ENCODE data around the gene GNAL. TPM values are rescaled to one million over a fixed set of nuclear protein-coding genes. Genes with fewer than 3 reads are reported as not detected.

GNAL gene
- total RNA-seq, 2 donors from 2014 or later: 4.2 to 14.3 TPM

DNA sequence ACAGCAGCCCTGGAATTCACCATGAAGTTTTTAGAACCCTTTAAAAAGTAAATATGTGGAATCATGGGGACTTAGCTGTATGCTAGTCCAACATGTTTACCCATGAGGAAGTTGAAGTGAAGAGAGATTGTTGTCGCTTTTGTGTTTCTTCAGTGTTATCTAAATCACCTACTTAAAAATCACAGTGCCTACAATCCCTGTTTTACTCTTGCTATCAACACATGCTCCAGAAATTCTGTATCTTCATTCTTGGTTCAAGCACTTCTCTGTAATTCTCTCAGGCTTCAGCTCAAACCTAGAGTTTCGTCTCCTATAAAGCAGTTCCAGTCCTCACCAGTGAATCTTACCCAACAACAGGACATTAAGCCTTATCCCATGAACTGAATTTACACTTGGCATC, 131.6 kb downstream of the GNAL start:
- Histone ChIP-seq H3K4me3 (no peak overlapping the region), H3K9me3 (no peaks in the 10 kb centered on the region), H3K4me1 (replicated peaks) (no peaks in the 10 kb centered on the region), H3K27me3 (replicated peaks; ENCODE audit: insufficient read depth) (no peaks in the 10 kb centered on the region), H3K36me3 (no peaks in the 10 kb centered on the region), H3K27ac (no peak overlapping the region)
- intact Hi-C loops (cut with DNase I): no loop called here
- 73% methylated on average over 2 of the region's 2 CpGs for WGBS
- TF ChIP-seq POLR2A (IDR thresholded peaks at IDR 0.05) (no peak), POLR2AphosphoS5 (IDR thresholded peaks at IDR 0.05) (no peak)
- TF ChIP-seq, protein P1, sequence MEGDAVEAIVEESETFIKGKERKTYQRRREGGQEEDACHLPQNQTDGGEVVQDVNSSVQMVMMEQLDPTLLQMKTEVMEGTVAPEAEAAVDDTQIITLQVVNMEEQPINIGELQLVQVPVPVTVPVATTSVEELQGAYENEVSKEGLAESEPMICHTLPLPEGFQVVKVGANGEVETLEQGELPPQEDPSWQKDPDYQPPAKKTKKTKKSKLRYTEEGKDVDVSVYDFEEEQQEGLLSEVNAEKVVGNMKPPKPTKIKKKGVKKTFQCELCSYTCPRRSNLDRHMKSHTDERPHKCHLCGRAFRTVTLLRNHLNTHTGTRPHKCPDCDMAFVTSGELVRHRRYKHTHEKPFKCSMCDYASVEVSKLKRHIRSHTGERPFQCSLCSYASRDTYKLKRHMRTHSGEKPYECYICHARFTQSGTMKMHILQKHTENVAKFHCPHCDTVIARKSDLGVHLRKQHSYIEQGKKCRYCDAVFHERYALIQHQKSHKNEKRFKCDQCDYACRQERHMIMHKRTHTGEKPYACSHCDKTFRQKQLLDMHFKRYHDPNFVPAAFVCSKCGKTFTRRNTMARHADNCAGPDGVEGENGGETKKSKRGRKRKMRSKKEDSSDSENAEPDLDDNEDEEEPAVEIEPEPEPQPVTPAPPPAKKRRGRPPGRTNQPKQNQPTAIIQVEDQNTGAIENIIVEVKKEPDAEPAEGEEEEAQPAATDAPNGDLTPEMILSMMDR (IDR thresholded peaks at IDR 0.05): no peak
- no peak for DNase-seq (ENCODE audit: low spot score)

DNA sequence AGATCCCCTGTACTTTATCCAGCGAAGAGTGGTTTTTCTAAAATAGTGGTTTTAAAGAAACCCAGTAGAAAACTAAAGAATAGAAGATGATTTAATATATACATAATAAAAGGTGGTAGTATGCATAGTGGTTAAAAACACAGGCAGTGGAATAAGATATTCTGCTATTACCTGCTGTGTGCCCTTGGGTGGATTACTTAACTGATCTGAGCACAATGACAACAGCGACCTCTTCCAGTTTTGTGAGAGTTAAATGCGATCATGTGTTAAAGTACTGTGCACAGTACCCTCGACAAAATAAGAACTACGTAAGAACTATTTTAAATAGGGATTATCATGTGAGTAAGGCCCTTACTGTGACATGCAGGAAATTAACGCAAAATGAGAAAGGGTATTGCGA, 132.1 kb downstream of the GNAL start:
- no peak for DNase-seq (ENCODE audit: low spot score)
- TF ChIP-seq POLR2AphosphoS5 (IDR thresholded peaks at IDR 0.05): no peak
- TF ChIP-seq, protein P1 (IDR thresholded peaks at IDR 0.05): no peak
- TF ChIP-seq POLR2A (IDR thresholded peaks at IDR 0.05): no peak
- Histone ChIP-seq H3K27ac (no peak overlapping the region), H3K27me3 (replicated peaks; ENCODE audit: insufficient read depth) (no peaks in the 10 kb centered on the region), H3K4me3 (no peak overlapping the region), H3K9me3 (no peaks in the 10 kb centered on the region), H3K36me3 (no peaks in the 10 kb centered on the region), H3K4me1 (replicated peaks) (no peaks in the 10 kb centered on the region)
- intact Hi-C loops (cut with DNase I): no loop called here
- 93% methylated on average over 7 of the region's 7 CpGs for WGBS

DNA sequence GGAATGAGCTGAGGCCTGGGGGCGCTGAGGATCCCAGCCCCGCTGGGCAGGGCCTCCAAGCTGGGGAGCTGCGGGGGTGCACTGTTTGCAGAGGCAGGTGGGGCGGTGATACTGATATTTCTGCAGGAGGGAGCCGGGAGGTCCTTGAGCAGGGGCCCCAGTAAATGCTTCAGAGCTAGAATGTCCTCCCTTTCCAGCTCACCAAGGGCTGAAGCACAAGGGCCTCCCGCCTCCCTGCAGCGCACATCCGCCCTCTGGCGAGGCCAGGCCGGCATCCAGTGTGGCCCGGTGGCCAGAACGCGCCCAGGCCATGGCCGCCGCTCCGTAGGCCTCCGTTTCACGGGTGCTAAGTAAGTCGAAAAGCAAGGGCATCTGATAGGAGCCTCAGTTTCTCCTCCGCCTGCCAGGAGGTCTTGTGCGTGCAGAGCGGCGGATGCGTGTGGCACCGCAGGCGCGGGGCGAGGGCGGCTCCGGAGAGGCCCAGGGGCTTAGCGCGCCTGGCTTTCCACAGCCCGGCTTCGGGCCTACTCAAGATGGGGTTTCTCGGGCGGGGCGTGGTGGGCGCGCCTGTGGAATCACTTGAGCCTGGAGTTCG, 132.7 kb downstream of the GNAL start:
- intact Hi-C loops (cut with DNase I): no loop called here
- Histone ChIP-seq H3K27me3 (replicated peaks; ENCODE audit: insufficient read depth) (no peaks in the 10 kb centered on the region), H3K36me3 (no peaks in the 10 kb centered on the region), H3K9me3 (no peaks in the 10 kb centered on the region), H3K4me1 (replicated peaks) (no peaks in the 10 kb centered on the region), H3K4me3 (no peak overlapping the region), H3K27ac (no peak overlapping the region)
- WGBS: 94% methylated on average over 40 of the region's 40 CpGs
- TF ChIP-seq POLR2AphosphoS5 (IDR thresholded peaks at IDR 0.05) (no peak), POLR2A (IDR thresholded peaks at IDR 0.05) (no peak)
- TF ChIP-seq, protein P1 (IDR thresholded peaks at IDR 0.05): no peak
- DNase-seq (ENCODE audit: low spot score): no peak

DNA sequence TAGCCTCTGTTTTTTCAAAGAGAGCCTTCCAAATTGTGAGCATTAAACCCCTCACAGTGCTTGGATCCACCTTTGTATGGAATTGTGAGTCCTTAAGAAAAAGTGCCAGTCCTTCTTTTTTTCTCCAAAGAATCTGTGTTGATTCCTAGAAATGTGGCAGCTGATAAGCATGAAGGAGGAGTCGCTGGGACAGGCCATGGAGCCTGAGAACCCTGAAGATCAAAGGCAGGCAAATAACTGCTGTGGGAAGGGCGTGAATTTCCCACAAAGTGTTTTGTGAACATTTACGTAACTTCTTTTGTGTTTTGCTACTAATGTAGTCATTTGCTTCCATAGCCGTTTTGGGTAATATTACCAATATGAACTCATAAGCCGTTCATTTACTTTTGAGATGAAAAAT, 134.5 kb downstream of the GNAL start:
- Histone ChIP-seq H3K4me1 (replicated peaks) (no peaks in the 10 kb centered on the region), H3K9me3 (no peaks in the 10 kb centered on the region), H3K4me3 (no peak overlapping the region), H3K27me3 (replicated peaks; ENCODE audit: insufficient read depth) (no peaks in the 10 kb centered on the region), H3K27ac (no peak overlapping the region), H3K36me3 (no peaks in the 10 kb centered on the region)
- TF ChIP-seq POLR2A (IDR thresholded peaks at IDR 0.05): no peak
- no peak for TF ChIP-seq POLR2AphosphoS5 (IDR thresholded peaks at IDR 0.05)
- 55% methylated on average over 5 of the region's 5 CpGs for WGBS
- no peak for DNase-seq (ENCODE audit: low spot score)
- intact Hi-C loops (cut with DNase I): no loop called here

DNA sequence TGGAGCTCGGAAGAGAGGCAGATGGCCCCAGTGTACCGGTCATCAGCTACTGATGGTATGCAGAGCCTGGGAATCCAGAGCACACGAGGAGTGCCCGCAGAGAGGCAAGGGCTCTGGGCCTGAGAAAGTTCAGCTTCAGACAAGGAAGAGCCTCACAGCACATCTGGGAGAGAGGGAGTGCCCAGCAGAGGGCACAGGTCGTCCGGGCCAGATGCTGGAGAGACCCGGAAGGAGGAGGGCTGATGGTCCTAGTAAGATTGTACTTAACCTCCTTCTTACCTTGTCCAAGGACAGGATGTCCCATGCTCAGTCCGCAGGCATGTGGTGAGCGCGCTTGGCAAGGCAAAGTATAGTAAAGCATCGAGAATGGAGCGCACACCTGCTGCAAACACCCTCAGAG, 137.8 kb downstream of the GNAL start:
- intact Hi-C loops (cut with DNase I): no loop called here
- 87% methylated on average over 12 of the region's 12 CpGs for WGBS
- no peaks in the 10 kb centered on the region for H3K36me3 ChIP-seq
- H3K4me3 ChIP-seq: no peak overlapping the region
- H3K27me3 ChIP-seq (replicated peaks; ENCODE audit: insufficient read depth): no peaks in the 10 kb centered on the region
- DNase-seq (ENCODE audit: low spot score): no peak
- no peaks in the 10 kb centered on the region for H3K9me3 ChIP-seq
- TF ChIP-seq, protein P1 (IDR thresholded peaks at IDR 0.05): no peak
- TF ChIP-seq POLR2AphosphoS5 (IDR thresholded peaks at IDR 0.05): no peak
- no peak for TF ChIP-seq POLR2A (IDR thresholded peaks at IDR 0.05)
- no peak overlapping the region for H3K27ac ChIP-seq
- H3K4me1 ChIP-seq (replicated peaks): no peaks in the 10 kb centered on the region
